ELF-1 (cell line): ENCODE data around the gene DYRK1A.
A peak's percentile ranks its signal among the peaks of the same experiment; 100 is the strongest.

Experiments
- DNase-seq: peaks from one replicate; pipeline ENCODE4 v3.0.0-alpha.2; 2016; ENCODE audit warnings: low read depth, low spot score

DYRK1A gene

GRCh38 chr21:37550157-37550556, 183.6 kb downstream of the DYRK1A start:
- no peak for DNase-seq

GRCh38 chr21:37550618-37551330, 184.2 kb downstream of the DYRK1A start:
- peak; percentile 51 for DNase-seq

GRCh38 chr21:37551331-37551992, 184.9 kb downstream of the DYRK1A start:
- peak; percentile 63 for DNase-seq

GRCh38 chr21:37551993-37552355, 185.4 kb downstream of the DYRK1A start:
- no peak for DNase-seq

- DNase-seq, result no peak
Observed at GRCh38 chr21:37552496-37553029, 186.0 kb downstream of the DYRK1A start.

GRCh38 chr21:37553078-37553481, 186.5 kb downstream of the DYRK1A start:
- DNase-seq, result no peak

- no peak for DNase-seq
Observed at GRCh38 chr21:37554661-37555379, 188.2 kb downstream of the DYRK1A start.

GRCh38 chr21:37555672-37556261, 189.2 kb downstream of the DYRK1A start:
- no peak for DNase-seq

- no peak for DNase-seq
Observed at GRCh38 chr21:37557261-37557950, 190.8 kb downstream of the DYRK1A start.

- DNase-seq, result no peak
Observed at GRCh38 chr21:37558676-37559211, 192.2 kb downstream of the DYRK1A start.

GRCh38 chr21:37560385-37560784, 193.8 kb downstream of the DYRK1A start:
- no peak for DNase-seq

- no peak for DNase-seq
Observed at GRCh38 chr21:37561506-37561905, 194.9 kb downstream of the DYRK1A start.

- DNase-seq, result no peak
Observed at GRCh38 chr21:37561941-37562919, 195.7 kb downstream of the DYRK1A start.

- no peak for DNase-seq
Observed at GRCh38 chr21:37562920-37563640, 196.5 kb downstream of the DYRK1A start.

GRCh38 chr21:37563641-37564340, 197.2 kb downstream of the DYRK1A start:
- peak; percentile 97 for DNase-seq

GRCh38 chr21:37564341-37564923, 197.9 kb downstream of the DYRK1A start:
- DNase-seq, result peak; percentile 86

- peak; percentile 74 for DNase-seq
Observed at GRCh38 chr21:37564924-37565529, 198.5 kb downstream of the DYRK1A start.
